HL-60 (cell line): ENCODE results near the gene KCNAB3.

Experiments used
- DNase-seq, 2 experiments: peaks; one replicate each; pipeline ENCODE4 v3.0.0-alpha.2; 2010 to 2020; ENCODE audit warnings: low read depth in 1 of 2, low spot score in 1 of 2
- H3K27ac ChIP-seq: fragments of 250-450 bp; sonication (Bioruptor Pico); replicated peaks from 2 replicates; pipeline ENCODE4 v1.5.1; 2020; ENCODE audit warnings: mild to moderate bottlenecking, moderate library complexity
- H3K27me3 ChIP-seq: fragments of 250-450 bp; sonication (Bioruptor Pico); 2 replicates; pipeline ENCODE4 v1.5.1; 2021; ENCODE audit warnings: mild to moderate bottlenecking, moderate library complexity; ENCODE audit not compliant: insufficient read depth, poor library complexity, severe bottlenecking
- H3K4me3 ChIP-seq: replicated peaks from 2 replicates; pipeline ENCODE4 v1.5.1; 2011; ENCODE audit warnings: mild to moderate bottlenecking, control low read depth, low read length; ENCODE audit not compliant: insufficient read depth
- CTCF ChIP-seq: IDR thresholded peaks from one replicate; pipeline ENCODE4 v1.5.1; 2011; ENCODE audit warnings: low read length, control low read depth, inconsistent platforms; ENCODE audit not compliant: insufficient read depth
- GABPA ChIP-seq: IDR thresholded peaks from 2 replicates; pipeline ENCODE4 v1.6.1; 2012; ENCODE audit warnings: low read depth
- POLR2AphosphoS5 ChIP-seq: IDR thresholded peaks from 2 replicates; pipeline ENCODE4 v1.6.1; 2012; ENCODE audit warnings: low read depth
- REST ChIP-seq: IDR thresholded peaks from 2 replicates; pipeline ENCODE4 v1.6.1; 2012; ENCODE audit warnings: low read depth; ENCODE audit not compliant: insufficient replicate concordance
- SPI1 ChIP-seq: IDR thresholded peaks from 2 replicates; pipeline ENCODE4 v1.6.1; 2012; ENCODE audit warnings: low read depth, mild to moderate bottlenecking, borderline replicate concordance

Gene KCNAB3

GRCh38 chr17:7884581-7885366, 44.9 kb downstream of the KCNAB3 start:
- Histone ChIP-seq H3K27ac (peak overlapping the region; percentile 92), H3K27me3 (no peaks in the 10 kb centered on the region), H3K4me3 (peak overlapping the region; percentile 38)
- DNase-seq = peak in 1 of 2 experiments; percentile 9
- TF ChIP-seq POLR2AphosphoS5 (no peak), REST (no peak), CTCF (no peak), SPI1 (no peak), GABPA (no peak)

- H3K27ac ChIP-seq = peak overlapping the region; percentile 45
- H3K4me3 ChIP-seq = no peak overlapping the region
- no peak for TF ChIP-seq REST
- no peaks in the 10 kb centered on the region for H3K27me3 ChIP-seq
- DNase-seq = no peak
Measured at GRCh38 chr17:7883781-7884386, 45.8 kb downstream of the KCNAB3 start.

DNA sequence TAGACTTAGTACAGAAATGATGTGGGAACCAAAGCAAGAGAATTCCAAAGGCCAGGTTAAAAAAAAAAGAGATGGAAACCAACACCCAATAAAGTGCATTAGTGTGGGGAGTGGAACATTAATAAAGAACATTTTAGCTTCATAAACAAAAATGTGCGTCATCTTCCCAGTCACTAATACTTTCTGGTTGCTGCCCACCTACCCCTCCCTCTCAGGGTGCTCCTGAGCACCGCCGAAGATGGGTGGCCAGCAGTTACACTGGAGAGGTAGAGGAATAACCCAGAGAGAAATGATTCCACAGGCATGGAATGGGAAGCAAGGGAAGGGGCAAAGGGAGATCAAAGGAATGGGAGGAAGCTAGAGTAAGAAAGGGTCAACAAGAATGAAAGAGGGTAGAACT, 47.0 kb downstream of the KCNAB3 start:
- no peak for TF ChIP-seq REST
- no peak for TF ChIP-seq POLR2AphosphoS5
- no peak for TF ChIP-seq CTCF
- no peak for DNase-seq
- H3K27ac ChIP-seq = no peak overlapping the region
- no peaks in the 10 kb centered on the region for H3K27me3 ChIP-seq
- H3K4me3 ChIP-seq = no peak overlapping the region
